Endothelial cell of umbilical vein (primary cell): ENCODE data around the gene TEX101. TPM values are rescaled to one million over a fixed set of nuclear protein-coding genes. Genes with fewer than 3 reads are reported as not detected.

Experiments used
- BruUV-seq: library from RNA; stranded (reverse); fragments of 400-500 nt; replicated peaks from 2 replicates; lab custom pipeline; 2021; lab: Mats Ljungman, UMichigan
- CTCF ChIA-PET: fragments of 300-600, 350-600 bp; sonication (Branson Sonifier 250); formaldehyde crosslinking; loops from one replicate; lab custom pipeline; 2021; ENCODE audit warnings: antibody characterized with exemption, inconsistent platforms; lab: Charles Lee
- POLR2A ChIA-PET: fragments of 300-600, 350-600 bp; sonication (Branson Sonifier 250); formaldehyde crosslinking; loops from one replicate; lab custom pipeline; 2021; ENCODE audit warnings: antibody characterized with exemption, inconsistent platforms; lab: Charles Lee
- DNase-seq: peaks from one replicate; pipeline ENCODE4 v3.0.0-alpha.2; 2011; ENCODE audit warnings: low read depth, low spot score
- FAIRE-seq: peaks from 2 replicates; lab custom pipeline; 2011; peaks lifted over from hg19 to GRCh38; lab: Jason Lieb, UNC
- H2AFZ ChIP-seq: 2 replicates; pipeline ENCODE4 v1.6.0; 2012; ENCODE audit warnings: low read depth, low read length, control low read depth, inconsistent platforms
- H3K27ac ChIP-seq: 2 replicates; pipeline ENCODE4 v1.5.1; 2011; ENCODE audit warnings: low read depth, mild to moderate bottlenecking, control low read depth, low read length, moderate library complexity; ENCODE audit not compliant: insufficient read depth
- H3K27me3 ChIP-seq, 2 experiments: 2 replicates each; pipeline versions ENCODE4 v1.6.0 to v1.6.1; 2011; ENCODE audit warnings: low read length in 2 of 2, mixed read lengths in 1 of 2; ENCODE audit not compliant: control insufficient read depth in 2 of 2, insufficient read depth in 2 of 2
- H3K36me3 ChIP-seq, 2 experiments: 2 replicates in 1 of 2; 3 replicates in 1 of 2; pipeline ENCODE4 v1.5.1; 2011; ENCODE audit warnings: low read length in 2 of 2, mild to moderate bottlenecking in 1 of 2, moderate library complexity in 1 of 2; ENCODE audit not compliant: control insufficient read depth in 2 of 2, insufficient read depth in 2 of 2; ENCODE audit errors: extremely low read depth in 1 of 2
- H3K4me1 ChIP-seq: 3 replicates; pipeline ENCODE4 v1.5.1; 2011; ENCODE audit warnings: mild to moderate bottlenecking, low read length; ENCODE audit not compliant: control insufficient read depth, insufficient read depth; ENCODE audit errors: extremely low read depth
- H3K4me2 ChIP-seq: 2 replicates; pipeline ENCODE4 v1.6.1; 2011; ENCODE audit warnings: low read length, control low read depth, mixed read lengths; ENCODE audit not compliant: insufficient read depth
- H3K4me3 ChIP-seq, 3 experiments: fragments of 200-600 bp in 1 of 3; sonication (generic), shearing (Covaris generic) in 1 of 3; replicated peaks in 1 of 3; 2 replicates each; pipeline ENCODE4 v1.5.1; 2011 to 2016; ENCODE audit warnings: control low read depth in 3 of 3, low read length in 3 of 3, mild to moderate bottlenecking in 2 of 3, inconsistent platforms in 1 of 3, low read depth in 1 of 3, moderate library complexity in 1 of 3; ENCODE audit not compliant: insufficient read depth in 1 of 3
- H3K79me2 ChIP-seq: 2 replicates; pipeline ENCODE4 v1.6.0; 2012; ENCODE audit warnings: low read length, inconsistent platforms; ENCODE audit not compliant: control insufficient read depth, insufficient read depth
- H3K9ac ChIP-seq: replicated peaks from 2 replicates; pipeline ENCODE3; 2011; ENCODE audit warnings: low read length, control low read depth; ENCODE audit not compliant: insufficient read depth; ENCODE audit errors: extremely low read depth
- H3K9me1 ChIP-seq: replicated peaks from 3 replicates; pipeline ENCODE4 v1.6.0; 2011; ENCODE audit warnings: mild to moderate bottlenecking, low read length; ENCODE audit not compliant: control insufficient read depth, insufficient read depth; ENCODE audit errors: extremely low read depth
- H3K9me3 ChIP-seq: replicated peaks from 2 replicates; pipeline ENCODE4 v1.5.1; 2012; ENCODE audit warnings: low read length, inconsistent platforms; ENCODE audit not compliant: control insufficient read depth, insufficient read depth
- H4K20me1 ChIP-seq: replicated peaks from 2 replicates; pipeline ENCODE3; 2011; ENCODE audit warnings: mild to moderate bottlenecking, low read length; ENCODE audit not compliant: control insufficient read depth, insufficient read depth; ENCODE audit errors: extremely low read depth
- EZH2 ChIP-seq: IDR thresholded peaks from 2 replicates; pipeline ENCODE4 v1.6.1; 2012; ENCODE audit warnings: borderline replicate concordance, low read depth, mild to moderate bottlenecking, moderate library complexity, low read length, inconsistent platforms; ENCODE audit not compliant: severe bottlenecking
- FOS ChIP-seq: IDR thresholded peaks from 2 replicates; pipeline ENCODE4 v1.6.1; 2011; ENCODE audit warnings: mild to moderate bottlenecking, low read length, moderate library complexity, borderline replicate concordance; ENCODE audit not compliant: insufficient read depth
- GATA2 ChIP-seq: IDR thresholded peaks from 2 replicates; pipeline ENCODE4 v1.7.0; 2011; ENCODE audit warnings: low read depth, mild to moderate bottlenecking, moderate library complexity, mixed read lengths, low read length; ENCODE audit not compliant: insufficient read length, insufficient read depth
- JUN ChIP-seq: IDR thresholded peaks from 2 replicates; pipeline ENCODE4 v1.6.1; 2011; ENCODE audit warnings: borderline replicate concordance, low read depth; ENCODE audit not compliant: insufficient read length, insufficient read depth
- MYC ChIP-seq: IDR thresholded peaks from one replicate; pipeline ENCODE4 v1.6.1; 2011; ENCODE audit warnings: mild to moderate bottlenecking, low read depth, low read length
- POLR2A ChIP-seq: IDR thresholded peaks from 2 replicates; pipeline ENCODE4 v1.6.1; 2012; ENCODE audit warnings: low read depth, mild to moderate bottlenecking, control low read depth, low read length
- POLR2AphosphoS5 ChIP-seq: IDR thresholded peaks from 2 replicates; pipeline ENCODE4 v1.6.1; 2012; ENCODE audit warnings: low read depth, mild to moderate bottlenecking, control low read depth, low read length, moderate library complexity; ENCODE audit not compliant: insufficient read depth
- dilution Hi-C: fragments of 300-500 bp; cut with MboI; formaldehyde crosslinking; loops from one replicate; pipeline ENCODE4 v1.15.0; 2019; ENCODE audit warnings: low sequenced_read_pairs; ENCODE audit not compliant: extremely low pct_ligation_motif_present
- intact Hi-C: fragments of 100-400 bp; cut with micrococcal nuclease; formaldehyde crosslinking; loops from one replicate; pipeline ENCODE4 v1.10.0; 2022
- polyA plus RNA-seq, 4 experiments: library from polyadenylated mRNA; depleted of rRNA in 3 of 4; stranded (reverse) in 3 of 4; unstranded in 1 of 4; fragments of >200 nt; gene quantifications; 2 replicates each; pipeline versions ENCODE4 v1.2.1 to v1.2.3, GENCODE V29; 2011 to 2012; ENCODE audit warnings: missing spikeins in 1 of 4
- total RNA-seq: library from RNA; stranded (reverse); gene quantifications from 2 replicates; pipeline ENCODE4 v1.2.3, GENCODE V29; 2021
- TF ChIP-seq, protein P1 (sequence below), 2 donors: IDR thresholded peaks; 1 replicate in 1 of 2; 2 replicates in 1 of 2; pipeline ENCODE4 v1.5.1; 2011; ENCODE audit warnings: low read length in 2 of 2, mild to moderate bottlenecking in 2 of 2, moderate library complexity in 2 of 2, control low read depth in 1 of 2, inconsistent platforms in 1 of 2, low read depth in 1 of 2; ENCODE audit not compliant: insufficient read depth in 1 of 2; ENCODE audit errors: extremely low read depth in 1 of 2
- TF ChIP-seq, protein P2 (sequence below): IDR thresholded peaks from 2 replicates; pipeline ENCODE4 v1.6.1; 2011; ENCODE audit not compliant: insufficient read depth, insufficient read length

TEX101 gene
- total and polyA plus RNA-seq, 2 donors (not counting 3 experiments of a cell fraction or from before 2014, with no cell fraction given), result not detected

DNA sequence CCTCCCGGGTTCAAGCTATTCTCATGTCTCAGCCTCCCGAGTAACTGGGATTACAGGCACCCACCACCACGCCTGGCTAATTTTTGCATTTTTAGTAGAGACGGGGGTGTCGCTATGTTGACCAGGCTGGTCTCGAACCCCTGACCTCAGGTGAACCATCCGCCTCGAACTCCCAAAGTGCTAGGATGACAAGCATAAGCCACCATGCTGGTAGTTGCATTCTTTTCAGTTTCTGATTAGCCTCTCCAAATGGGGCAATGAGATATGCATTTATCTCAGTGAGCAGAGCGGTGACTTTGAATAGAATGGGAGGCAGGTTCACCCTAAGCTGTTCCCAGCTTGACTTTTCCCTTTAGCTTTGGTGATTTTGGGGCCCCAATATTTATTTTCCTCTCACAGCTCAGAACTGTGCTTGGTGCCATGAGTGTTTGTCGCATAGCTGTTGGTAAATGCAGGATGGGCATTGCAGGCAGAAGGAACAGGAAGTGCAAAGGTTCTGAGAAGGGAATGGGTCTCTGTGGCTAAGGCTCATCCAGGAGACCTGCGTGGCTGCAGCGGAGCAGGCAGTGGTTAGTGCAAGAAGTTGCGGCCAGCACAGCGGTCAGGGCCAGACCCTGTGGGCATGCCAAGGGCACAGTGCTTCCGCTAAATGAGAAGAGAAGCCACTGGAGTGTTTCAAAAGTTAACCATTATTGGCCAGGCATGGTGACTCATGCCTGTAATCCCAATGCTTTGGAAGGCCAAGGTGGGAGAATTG lies 30.0 kb downstream of the TEX101 start:
- Histone ChIP-seq H3K9ac (no peak overlapping the region), H3K36me3 (no peaks in the 10 kb centered on the region), H3K4me2 (no peak overlapping the region), H3K9me1 (no peaks in the 10 kb centered on the region), H4K20me1 (no peaks in the 10 kb centered on the region), H3K27ac (no peak overlapping the region), H3K79me2 (no peaks in the 10 kb centered on the region), H3K9me3 (no peaks in the 10 kb centered on the region), H3K4me1 (no peaks in the 10 kb centered on the region), H3K27me3 (no peaks in the 10 kb centered on the region), H2AFZ (no peak overlapping the region), H3K4me3 (no peak overlapping the region)
- ChIA-PET CTCF (interaction anchor here (1.1 to 6.6 kb wide), 5 partner anchors 13 to 150 kb away, joined by 3 to 833 read pairs (median 10); partner anchors contain the start of gene PHLDB3), POLR2A (no interaction called here)
- dilution Hi-C loops, result no loop called here
- TF ChIP-seq FOS (no peak), POLR2A (no peak), JUN (no peak), MYC (no peak), POLR2AphosphoS5 (no peak), EZH2 (no peak), GATA2 (no peak)
- TF ChIP-seq, protein P1, sequence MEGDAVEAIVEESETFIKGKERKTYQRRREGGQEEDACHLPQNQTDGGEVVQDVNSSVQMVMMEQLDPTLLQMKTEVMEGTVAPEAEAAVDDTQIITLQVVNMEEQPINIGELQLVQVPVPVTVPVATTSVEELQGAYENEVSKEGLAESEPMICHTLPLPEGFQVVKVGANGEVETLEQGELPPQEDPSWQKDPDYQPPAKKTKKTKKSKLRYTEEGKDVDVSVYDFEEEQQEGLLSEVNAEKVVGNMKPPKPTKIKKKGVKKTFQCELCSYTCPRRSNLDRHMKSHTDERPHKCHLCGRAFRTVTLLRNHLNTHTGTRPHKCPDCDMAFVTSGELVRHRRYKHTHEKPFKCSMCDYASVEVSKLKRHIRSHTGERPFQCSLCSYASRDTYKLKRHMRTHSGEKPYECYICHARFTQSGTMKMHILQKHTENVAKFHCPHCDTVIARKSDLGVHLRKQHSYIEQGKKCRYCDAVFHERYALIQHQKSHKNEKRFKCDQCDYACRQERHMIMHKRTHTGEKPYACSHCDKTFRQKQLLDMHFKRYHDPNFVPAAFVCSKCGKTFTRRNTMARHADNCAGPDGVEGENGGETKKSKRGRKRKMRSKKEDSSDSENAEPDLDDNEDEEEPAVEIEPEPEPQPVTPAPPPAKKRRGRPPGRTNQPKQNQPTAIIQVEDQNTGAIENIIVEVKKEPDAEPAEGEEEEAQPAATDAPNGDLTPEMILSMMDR (IDR thresholded peaks at IDR 0.05; ENCODE audit: extremely low read depth in 1 of 2, insufficient read depth in 1 of 2, low read depth in 1 of 2, low read length in 2 of 2), result no peak
- TF ChIP-seq, protein P2, sequence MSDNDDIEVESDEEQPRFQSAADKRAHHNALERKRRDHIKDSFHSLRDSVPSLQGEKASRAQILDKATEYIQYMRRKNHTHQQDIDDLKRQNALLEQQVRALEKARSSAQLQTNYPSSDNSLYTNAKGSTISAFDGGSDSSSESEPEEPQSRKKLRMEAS, result no peak
- no TSS peak for BruUV-seq
- no peak for FAIRE-seq
- intact Hi-C loops, result loop anchor here (5.0 kb wide), 1 partner anchor 363 kb away; no protein-coding TSS in a partner anchor
- no peak for DNase-seq
